Pulmonary artery endothelial cell (primary cell): ENCODE measurements around the gene EIF3B. TPM values are rescaled to one million over a fixed set of nuclear protein-coding genes. Genes with fewer than 3 reads are reported as not detected.
A peak's percentile ranks its signal among the peaks of the same experiment; 100 is the strongest.
"Not testable (repeated sequence)": the region's sequence is repeated elsewhere in the genome, so short reads cannot be mapped to it uniquely, and the experiment has no call there.

ENCODE experiments used
- DNase-seq: peaks from one replicate; pipeline ENCODE4 v3.0.0-alpha.2; 2011; ENCODE audit warnings: low read depth, low spot score
- total RNA-seq: library from RNA; depleted of rRNA; stranded (reverse); fragments of >200 nt; gene quantifications from 2 replicates; pipeline ENCODE4 v1.2.3, GENCODE V29; 2014

Gene EIF3B
- 280 and 312 TPM in 2 replicates for total RNA-seq

DNA sequence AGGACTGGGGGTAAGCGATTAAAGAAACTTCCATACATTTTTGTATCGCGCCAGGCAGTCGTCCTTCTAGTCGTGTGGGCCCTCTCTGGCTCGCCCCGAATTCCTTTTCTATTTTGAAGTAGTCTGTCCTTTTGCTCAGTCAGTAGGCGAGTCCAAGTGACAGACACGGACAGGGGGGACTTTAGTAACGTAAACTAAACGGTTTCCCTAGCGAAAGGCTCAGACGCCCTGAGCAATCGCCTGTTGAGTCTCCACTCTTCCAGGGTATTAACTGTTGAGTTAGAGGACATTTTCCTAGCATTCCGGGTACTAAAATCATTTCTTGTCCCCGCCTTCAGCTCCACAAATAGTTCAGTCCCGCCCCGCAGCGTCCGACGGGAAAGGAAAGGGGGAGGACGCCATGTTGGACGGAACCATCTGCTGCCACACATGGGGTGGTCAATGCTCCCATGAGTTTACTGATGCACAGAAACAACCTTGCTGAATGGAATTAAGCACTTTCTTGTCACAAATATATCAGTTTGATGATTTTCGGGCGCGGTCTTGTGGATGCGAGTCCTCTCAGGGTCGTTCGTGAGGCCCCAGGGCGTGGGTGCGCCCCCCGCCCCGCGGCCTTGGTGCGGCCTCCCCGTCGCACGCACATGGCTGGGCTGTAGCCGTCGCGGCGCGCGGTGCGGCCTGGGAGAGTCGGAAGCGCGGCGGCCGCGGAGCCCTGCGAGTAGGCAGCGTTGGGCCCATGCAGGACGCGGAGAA lies at the start of gene EIF3B:
TSS of gene EIF3B (plus strand) at position 642 of the 753 bp plus-strand sequence. CDS start at position 737, 95 bp downstream.
- DNase-seq = peak; percentile 82

DNA sequence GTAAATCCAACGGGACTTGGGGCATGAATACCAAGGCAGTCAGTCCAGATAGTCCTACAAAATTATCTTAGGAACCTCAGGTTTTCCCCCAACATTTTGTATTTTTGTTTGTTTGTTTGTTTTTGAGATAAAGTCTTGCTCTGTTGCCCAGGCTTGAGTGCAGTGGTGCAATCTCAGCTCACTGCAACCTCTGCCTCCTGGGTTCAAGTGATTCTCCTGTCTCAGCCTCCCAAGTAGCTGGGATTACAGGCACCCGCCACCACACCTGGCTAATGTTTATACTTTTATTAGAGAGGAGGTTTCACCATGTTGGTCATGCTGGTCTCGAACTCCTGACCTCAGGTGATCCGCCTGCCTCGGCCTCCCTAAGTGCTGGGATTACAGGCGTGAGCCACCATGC lies 49.4 kb upstream of the EIF3B start:
- not testable (repeated sequence) for DNase-seq

GRCh38 chr7:2306688-2307087 lies 47.9 kb upstream of the EIF3B start:
- no peak for DNase-seq

DNA sequence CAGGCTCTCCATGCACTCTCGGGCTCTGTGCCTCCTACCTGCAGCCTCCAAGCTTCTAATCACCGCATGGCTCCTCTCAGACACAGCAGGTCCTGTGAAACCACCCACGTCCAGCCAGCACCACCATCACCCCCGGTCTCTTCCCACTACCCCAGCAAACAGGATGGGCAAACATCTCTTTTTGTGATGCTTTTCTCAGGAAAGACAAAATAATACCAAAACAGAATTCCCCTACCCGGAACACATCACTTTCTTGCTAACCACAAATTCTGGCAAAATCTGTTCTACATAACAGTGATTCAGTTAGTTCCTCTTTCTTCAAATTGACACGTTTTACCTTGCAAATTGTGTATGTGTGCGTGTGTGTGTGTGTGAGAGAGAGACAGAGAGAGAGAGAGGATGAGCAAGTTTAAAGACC lies 46.9 kb upstream of the EIF3B start:
- DNase-seq = no peak

DNA sequence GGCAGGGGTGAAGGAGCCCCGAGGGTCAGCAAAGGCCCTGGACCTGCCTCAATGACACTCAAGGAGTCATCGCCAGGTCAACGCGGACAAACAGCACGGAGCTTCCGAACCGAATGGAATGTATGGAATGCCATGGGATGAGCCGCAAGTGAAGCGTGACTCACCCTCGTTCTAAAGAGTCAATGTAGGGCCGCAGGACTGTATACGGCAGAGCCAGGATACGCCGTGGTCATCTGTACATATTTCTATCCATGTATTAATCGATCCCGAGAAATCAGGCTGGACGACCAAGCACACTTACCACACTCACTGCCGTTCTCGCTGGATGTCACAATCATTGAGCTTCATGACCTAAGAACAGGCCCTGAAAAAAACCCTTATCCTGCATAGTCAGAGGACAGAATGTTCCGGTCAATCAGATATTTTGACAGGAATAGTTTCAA lies 44.7 kb upstream of the EIF3B start:
- no peak for DNase-seq

DNA sequence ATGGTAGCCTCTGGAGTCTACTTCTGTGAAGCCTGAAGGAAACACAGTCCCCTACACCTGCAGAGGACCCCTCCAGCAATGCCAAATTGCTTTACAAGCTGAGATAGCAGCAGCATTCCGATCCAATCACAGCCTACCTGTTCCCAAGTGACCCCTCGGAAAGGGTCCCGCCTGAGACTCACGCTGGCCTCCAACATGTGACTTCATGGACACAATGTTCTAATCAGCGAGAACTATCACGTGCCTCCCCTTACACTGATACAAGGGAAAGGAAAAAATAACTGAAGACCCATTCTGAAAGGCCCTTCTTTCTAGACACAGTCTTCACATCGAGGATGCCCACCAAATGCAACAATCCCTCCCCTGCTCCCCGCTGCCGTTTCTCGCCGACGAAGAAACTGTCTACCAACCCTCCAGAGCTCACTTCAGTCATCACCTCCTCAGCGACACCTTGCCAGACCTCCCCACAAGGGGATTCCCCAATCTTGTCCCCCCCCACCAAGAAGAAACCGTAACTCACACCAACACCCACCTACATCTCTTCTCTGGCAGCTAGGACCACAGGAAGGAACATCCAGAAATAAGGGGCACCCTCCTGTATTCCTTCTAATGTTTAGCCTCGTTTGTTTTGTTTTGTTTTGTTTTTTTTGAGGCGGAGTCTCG lies 42.2 kb upstream of the EIF3B start:
- no peak for DNase-seq

DNA sequence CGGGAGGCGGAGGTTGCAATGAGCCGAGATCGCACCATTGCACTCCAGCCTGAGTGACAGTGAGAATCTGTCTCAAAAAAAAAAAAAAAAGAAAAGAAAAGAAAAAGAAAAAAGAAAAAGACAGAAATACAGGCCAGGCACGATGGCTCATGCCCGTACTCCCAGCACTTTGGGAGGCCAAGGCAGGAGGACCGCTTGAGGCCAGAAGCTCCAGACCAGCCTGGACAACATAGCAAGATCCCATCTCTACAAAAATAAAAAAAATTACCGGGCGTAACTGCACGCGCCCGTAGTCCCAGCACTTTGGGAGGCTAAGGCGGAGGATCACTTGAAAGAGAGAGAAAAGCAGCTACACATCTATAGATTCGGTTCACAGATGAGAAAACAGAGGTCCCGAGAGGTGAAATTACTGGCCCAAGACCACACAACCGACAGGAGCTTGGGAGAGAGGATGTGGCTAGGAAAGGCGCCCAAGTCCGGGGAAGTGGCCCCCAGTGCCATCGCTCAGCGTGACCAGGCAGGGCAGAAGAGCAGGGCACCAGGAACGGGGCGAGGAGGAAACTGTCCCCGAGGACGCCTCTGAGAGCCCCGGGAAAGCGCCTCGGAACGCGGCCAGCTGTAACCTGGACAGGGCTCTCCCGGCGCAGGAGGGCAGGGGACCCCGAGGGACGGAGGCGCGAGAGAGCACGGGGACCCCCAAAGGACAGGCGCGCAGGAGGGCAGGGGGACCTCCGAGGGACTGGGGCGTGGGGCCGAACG lies 41.0 kb upstream of the EIF3B start:
- DNase-seq = no peak

- peak; percentile 45 for DNase-seq
These were observed 40.2 kb upstream of the EIF3B start, which contains the start of gene SNX8 for GRCh38 chr7:2314209-2314955. Gene SNX8 (minus strand): TSS chr7:2314441. CDS start chr7:2314421, 20 bp downstream.

GRCh38 chr7:2314956-2315530 lies 39.6 kb upstream of the EIF3B start:
- not testable (repeated sequence) for DNase-seq

- no peak for DNase-seq
These were observed 38.8 kb upstream of the EIF3B start for GRCh38 chr7:2315787-2316186.

GRCh38 chr7:2316578-2316977 lies 38.0 kb upstream of the EIF3B start:
- no peak for DNase-seq

DNA sequence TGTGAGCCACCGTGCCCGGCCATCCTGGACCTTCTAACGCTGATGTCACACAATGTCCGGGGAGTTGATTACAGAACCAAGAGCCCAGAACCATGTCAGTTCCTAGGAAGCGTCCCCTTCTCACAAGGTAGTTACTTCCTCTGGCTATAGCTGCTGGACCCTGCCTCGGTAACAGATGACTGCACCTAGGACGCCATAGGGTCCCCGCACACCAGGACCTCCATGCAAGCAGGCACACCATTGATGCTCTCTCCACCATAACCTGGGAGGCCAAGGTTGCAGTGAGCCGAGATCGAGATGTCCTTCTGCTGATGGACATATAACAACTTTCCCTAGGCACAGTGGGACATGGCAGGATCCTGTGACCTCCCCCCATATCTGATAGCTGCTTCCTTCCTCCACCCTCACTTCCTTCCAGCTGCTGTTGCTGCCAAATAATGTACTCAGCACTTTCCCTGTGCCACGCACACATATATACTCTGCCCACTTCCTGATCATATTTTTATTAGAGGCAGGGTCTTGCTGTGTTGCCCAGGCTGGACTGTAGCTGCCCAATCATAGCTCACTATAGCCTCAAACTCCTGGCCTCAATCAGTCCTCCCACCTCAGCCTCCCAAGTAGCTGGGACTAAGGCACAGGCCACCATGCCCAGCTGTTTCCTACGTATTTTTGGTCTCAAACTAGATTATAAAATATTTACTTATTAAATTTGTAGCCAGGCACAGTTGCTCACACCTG lies 36.9 kb upstream of the EIF3B start:
- DNase-seq = no peak

DNA sequence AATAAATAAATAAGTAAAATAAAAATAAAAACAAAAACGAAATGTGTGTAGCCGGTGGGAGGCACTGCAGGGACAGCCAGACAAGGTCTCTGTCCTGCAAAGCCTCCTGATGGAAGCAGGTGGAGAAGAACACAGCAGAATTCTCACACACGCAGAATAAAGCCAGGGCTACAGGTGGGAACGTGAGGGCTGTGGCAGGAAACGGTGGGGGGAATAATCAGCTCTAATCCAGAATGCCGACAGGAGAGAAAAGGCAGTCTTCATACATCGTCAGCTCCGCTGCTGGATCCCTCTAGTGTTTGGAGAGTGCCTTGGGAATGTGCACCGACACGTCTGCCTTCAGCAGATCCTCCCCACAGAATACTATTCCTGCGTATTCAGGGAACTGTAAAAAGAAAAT lies 33.6 kb upstream of the EIF3B start:
- DNase-seq = no peak

- no peak for DNase-seq
These were observed 29.5 kb upstream of the EIF3B start for GRCh38 chr7:2325162-2325561.

DNA sequence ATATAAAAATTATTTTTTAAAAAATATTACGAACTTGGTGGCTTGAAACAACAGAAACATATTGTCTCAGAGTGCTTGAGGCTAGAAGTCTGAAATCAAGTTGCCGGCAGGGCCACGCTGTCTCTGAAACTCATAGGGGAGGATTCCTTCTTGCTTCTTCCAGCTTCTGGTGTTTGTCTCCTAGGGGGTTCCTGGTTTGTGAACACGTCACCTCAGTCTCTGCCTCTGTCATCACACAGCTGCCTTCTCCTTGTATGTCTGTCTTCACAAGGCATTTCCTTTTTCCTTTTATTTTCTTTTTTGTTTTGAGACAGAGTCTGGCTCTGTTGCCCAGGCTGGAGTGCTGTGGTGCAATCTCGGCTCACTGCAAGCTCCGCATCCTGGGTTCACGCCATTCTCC lies 27.7 kb upstream of the EIF3B start:
- no peak for DNase-seq

DNA sequence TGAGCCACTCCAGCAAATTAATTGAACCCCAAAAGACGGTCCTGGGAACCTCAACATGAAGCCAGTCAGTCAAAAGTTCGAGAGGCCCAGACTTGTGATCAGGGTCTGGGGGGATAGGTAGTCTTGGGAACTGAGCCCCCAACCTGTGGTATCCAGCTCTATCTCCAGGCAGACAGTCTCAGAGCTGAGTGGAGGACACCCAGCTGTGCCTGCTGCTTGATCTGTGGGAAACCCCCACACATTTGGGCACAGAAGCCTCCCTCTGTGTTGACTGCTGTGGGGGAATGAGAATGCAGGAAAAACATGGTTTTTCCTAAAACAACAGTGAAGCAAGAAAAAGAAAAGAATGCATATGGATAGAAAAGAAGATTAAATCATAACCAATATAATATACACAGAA lies 24.1 kb upstream of the EIF3B start:
- no peak for DNase-seq

- DNase-seq = no peak
These were observed 22.9 kb upstream of the EIF3B start for GRCh38 chr7:2331707-2332106.

GRCh38 chr7:2332606-2333231 lies 21.9 kb upstream of the EIF3B start:
- DNase-seq = not testable (repeated sequence)

DNA sequence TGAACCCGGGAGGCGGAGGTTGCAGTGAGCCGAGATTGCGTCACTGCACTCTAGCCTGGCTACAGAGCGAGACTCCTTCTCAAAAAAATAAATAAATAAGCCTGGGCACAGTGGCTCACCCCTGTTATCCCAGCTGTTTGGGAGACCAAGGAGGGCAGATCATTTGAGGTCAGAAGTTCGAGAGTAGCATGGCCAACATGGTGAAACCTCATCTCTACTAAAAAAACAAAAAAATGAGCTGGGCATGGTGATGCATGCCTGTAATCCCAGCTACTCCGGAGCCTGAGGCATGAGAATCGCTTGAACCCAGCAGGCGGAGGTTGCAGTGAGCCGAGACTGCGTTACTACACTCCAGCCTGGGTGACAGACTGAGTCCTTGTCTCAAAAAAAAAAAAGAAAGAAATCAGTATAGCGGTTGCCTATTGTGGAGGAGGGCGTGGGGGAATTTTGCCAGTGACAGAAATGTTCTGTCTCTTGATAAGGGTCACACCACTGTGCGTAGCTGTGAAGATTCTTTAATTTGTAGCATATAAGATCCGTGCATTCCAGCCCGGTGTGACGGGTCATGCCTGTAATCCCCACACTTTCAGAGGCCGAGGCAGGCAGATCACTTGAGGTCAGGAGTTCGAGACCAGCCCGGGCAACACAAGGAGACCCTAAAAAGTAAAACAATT lies 17.9 kb upstream of the EIF3B start:
- DNase-seq = no peak
